CD4-positive, alpha-beta T cell treated with Interleukin-15 for 4 hours (primary cell): ENCODE measurements around the gene SYNGR3.
A peak's percentile ranks its signal among the peaks of the same experiment; 100 is the strongest.
"Not testable (repeated sequence)": the region's sequence is repeated elsewhere in the genome, so short reads cannot be mapped to it uniquely, and the experiment has no call there.

Experiments
- DNase-seq: peaks from one replicate; pipeline ENCODE4 v3.0.0-alpha.2; 2020; ENCODE audit warnings: low spot score

SYNGR3 gene

GRCh38 chr16:1989209-1990100 is at the start of gene SYNGR3:
TSS of gene SYNGR3 (plus strand) at chr16:1989970. CDS start at chr16:1990103, 133 bp downstream.
- no peak for DNase-seq

GRCh38 chr16:1940273-1941161 is 49.3 kb upstream of the SYNGR3 start:
- no peak for DNase-seq

- DNase-seq, result no peak
Measured at GRCh38 chr16:1941162-1942046, 48.4 kb upstream of the SYNGR3 start.

GRCh38 chr16:1942047-1942809 is 47.5 kb upstream of the SYNGR3 start:
- DNase-seq, result peak; percentile 19

- DNase-seq, result peak; percentile 98
Measured at GRCh38 chr16:1942810-1943726, 46.7 kb upstream of the SYNGR3 start, which contains the start of gene MSRB1. TSS of gene MSRB1 (minus strand) at chr16:1943199. CDS start at chr16:1943156, 43 bp downstream.

- no peak for DNase-seq
Measured at GRCh38 chr16:1944612-1945199, 45.1 kb upstream of the SYNGR3 start.

GRCh38 chr16:1945559-1946391 is 44.0 kb upstream of the SYNGR3 start:
- DNase-seq, result no peak

GRCh38 chr16:1946495-1947368 is 43.0 kb upstream of the SYNGR3 start:
- DNase-seq, result no peak

GRCh38 chr16:1947369-1947670 is 42.5 kb upstream of the SYNGR3 start:
- no peak for DNase-seq

GRCh38 chr16:1949507-1949906 is 40.3 kb upstream of the SYNGR3 start:
- DNase-seq, result no peak

- no peak for DNase-seq
Measured at GRCh38 chr16:1950047-1950446, 39.7 kb upstream of the SYNGR3 start.

- no peak for DNase-seq
Measured at GRCh38 chr16:1950559-1950958, 39.2 kb upstream of the SYNGR3 start.

GRCh38 chr16:1953734-1954133 is 36.0 kb upstream of the SYNGR3 start:
- no peak for DNase-seq

- DNase-seq, result not testable (repeated sequence)
Measured at GRCh38 chr16:1957434-1958142, 32.2 kb upstream of the SYNGR3 start.

- not testable (repeated sequence) for DNase-seq
Measured at GRCh38 chr16:1958143-1958491, 31.7 kb upstream of the SYNGR3 start.

- no peak for DNase-seq
Measured at GRCh38 chr16:1958715-1959268, 31.0 kb upstream of the SYNGR3 start.
